Head of caudate nucleus (tissue), 42 donors: ENCODE results near the gene BCKDK.

Experiments used
- DNase-seq, 42 donors: peaks; one replicate each; pipeline versions ENCODE4 v3.0.0 to v3.0.0-alpha.2; 2020 to 2021; ENCODE audit warnings: mixed read lengths in 7 of 42
- intact Hi-C: fragments of 100-400 bp; cut with DNase I; formaldehyde crosslinking; loops from one replicate; pipeline ENCODE4 v1.15.0; 2022

BCKDK gene

GRCh38 chr16:31078597-31079341 lies 29.4 kb upstream of the BCKDK start:
- intact Hi-C loops = no loop called here
- no peak for DNase-seq

GRCh38 chr16:31079342-31079944 lies 28.7 kb upstream of the BCKDK start:
- intact Hi-C loops = no loop called here
- DNase-seq = no peak

GRCh38 chr16:31080035-31080629 lies 28.1 kb upstream of the BCKDK start:
- no peak for DNase-seq
- intact Hi-C loops = no loop called here

- intact Hi-C loops = no loop called here
- no peak for DNase-seq
These were observed 27.3 kb upstream of the BCKDK start for GRCh38 chr16:31080756-31081419.

GRCh38 chr16:31081428-31082351 lies 26.5 kb upstream of the BCKDK start:
- intact Hi-C loops = no loop called here
- DNase-seq = peak in 22 of 42 donors; percentile 12 to 74 (median 44)

GRCh38 chr16:31082368-31083045 lies 25.7 kb upstream of the BCKDK start:
- DNase-seq = no peak
- intact Hi-C loops = no loop called here

GRCh38 chr16:31083081-31083480 lies 25.1 kb upstream of the BCKDK start:
- no peak for DNase-seq
- intact Hi-C loops = no loop called here

- intact Hi-C loops = no loop called here
- DNase-seq = no peak
These were observed 24.6 kb upstream of the BCKDK start for GRCh38 chr16:31083556-31083955.

GRCh38 chr16:31083981-31084380 lies 24.2 kb upstream of the BCKDK start:
- DNase-seq = no peak
- intact Hi-C loops = no loop called here

- no peak for DNase-seq
- intact Hi-C loops = no loop called here
These were observed 23.4 kb upstream of the BCKDK start for GRCh38 chr16:31084584-31085302.

GRCh38 chr16:31085411-31085810 lies 22.8 kb upstream of the BCKDK start:
- no peak for DNase-seq
- intact Hi-C loops = no loop called here

- no peak for DNase-seq
- intact Hi-C loops = no loop called here
These were observed 22.1 kb upstream of the BCKDK start for GRCh38 chr16:31085873-31086628.

- intact Hi-C loops = no loop called here
- DNase-seq = no peak
These were observed 21.6 kb upstream of the BCKDK start for GRCh38 chr16:31086629-31086906.

- DNase-seq = no peak
- intact Hi-C loops = no loop called here
These were observed 20.7 kb upstream of the BCKDK start for GRCh38 chr16:31087481-31087880.

GRCh38 chr16:31087971-31088370 lies 20.2 kb upstream of the BCKDK start:
- intact Hi-C loops = no loop called here
- peak in 21 of 42 donors; percentile 31 to 80 (median 53) for DNase-seq

- no peak for DNase-seq
- intact Hi-C loops = no loop called here
These were observed 19.6 kb upstream of the BCKDK start, which contains the start of gene PRSS53 for GRCh38 chr16:31088459-31089183. PRSS53 (minus strand) TSS chr16:31088943; CDS start chr16:31088809, 134 bp downstream.

GRCh38 chr16:31089199-31089598 lies 19.0 kb upstream of the BCKDK start:
- intact Hi-C loops = no loop called here
- DNase-seq = no peak
